ENCODE data around the gene MYEOV. TPM values are rescaled to one million over a fixed set of nuclear protein-coding genes. Genes with fewer than 3 reads are reported as not detected.

The MYEOV gene
- total RNA-seq, 1 experiment from 2014 or later: 0.52 TPM

- Mint-ChIP-seq H3K36me3 (ENCODE audit: insufficient read depth, unreplicated experiment) (no peaks in the 10 kb centered on the region), H3K9me3 (ENCODE audit: unreplicated experiment) (peaks cover 21% of the 10 kb centered on the region), H3K27me3 (ENCODE audit: insufficient read depth, unreplicated experiment) (no peaks in the 10 kb centered on the region), H3K27ac (ENCODE audit: unreplicated experiment) (no peak overlapping the region), H3K4me3 (ENCODE audit: unreplicated experiment) (no peak overlapping the region), H3K4me1 (ENCODE audit: low read depth, unreplicated experiment) (no peaks in the 10 kb centered on the region)
- Histone ChIP-seq H3K27me3 (replicated peaks; ENCODE audit: control insufficient read depth, insufficient read depth, low read length) (no peaks in the 10 kb centered on the region), H3K36me3 (ENCODE audit: control insufficient read depth, insufficient read depth, low read length) (no peaks in the 10 kb centered on the region), H3K4me1 (0 out of 2 replicates have a peak, but pooled peaks cover 4% of the 10 kb centered on the region), H3K9me3 (peaks cover 11% of the 10 kb centered on the region), H3K4me3 (ENCODE audit: low read depth, low read length) (no peak overlapping the region)
- BruUV-seq (replicated peaks): no TSS peak
- no peak for DNase-seq
- no peak for TF ChIP-seq CTCF (IDR thresholded peaks at IDR 0.05; ENCODE audit: insufficient read depth in 1 of 2, low read depth in 1 of 2, low read length in 1 of 2, severe bottlenecking in 1 of 2, unreplicated experiment in 1 of 2)
- intact Hi-C loops (cut with micrococcal nuclease; ENCODE audit: unreplicated experiment): no loop called here
- ChIA-PET CTCF (no interaction called here), POLR2A (no interaction called here)
Observed at GRCh38 chr11:69261116-69261515, 32.8 kb upstream of the MYEOV start.

- Histone ChIP-seq H3K4me3 (ENCODE audit: low read depth, low read length) (no peak overlapping the region), H3K36me3 (ENCODE audit: control insufficient read depth, insufficient read depth, low read length) (no peaks in the 10 kb centered on the region), H3K4me1 (0 out of 2 replicates have a peak, but pooled peaks cover 4% of the 10 kb centered on the region), H3K9me3 (peaks cover 11% of the 10 kb centered on the region), H3K27me3 (replicated peaks; ENCODE audit: control insufficient read depth, insufficient read depth, low read length) (no peaks in the 10 kb centered on the region)
- Mint-ChIP-seq H3K4me3 (ENCODE audit: unreplicated experiment) (no peak overlapping the region), H3K27me3 (ENCODE audit: insufficient read depth, unreplicated experiment) (no peaks in the 10 kb centered on the region), H3K36me3 (ENCODE audit: insufficient read depth, unreplicated experiment) (no peaks in the 10 kb centered on the region), H3K9me3 (ENCODE audit: unreplicated experiment) (peaks cover 14% of the 10 kb centered on the region), H3K4me1 (ENCODE audit: low read depth, unreplicated experiment) (no peaks in the 10 kb centered on the region), H3K27ac (ENCODE audit: unreplicated experiment) (no peak overlapping the region)
- no peak for TF ChIP-seq CTCF (IDR thresholded peaks at IDR 0.05; ENCODE audit: insufficient read depth in 1 of 2, low read depth in 1 of 2, low read length in 1 of 2, severe bottlenecking in 1 of 2, unreplicated experiment in 1 of 2)
- intact Hi-C loops (cut with micrococcal nuclease; ENCODE audit: unreplicated experiment): no loop called here
- DNase-seq: no peak
- CTCF ChIA-PET: no interaction called here
- POLR2A ChIA-PET: no interaction called here
- BruUV-seq (replicated peaks): no TSS peak
Observed at GRCh38 chr11:69262918-69263735, 30.8 kb upstream of the MYEOV start.

- intact Hi-C loops (cut with micrococcal nuclease; ENCODE audit: unreplicated experiment): no loop called here
- Histone ChIP-seq H3K4me3 (ENCODE audit: low read depth, low read length) (no peak overlapping the region), H3K27me3 (replicated peaks; ENCODE audit: control insufficient read depth, insufficient read depth, low read length) (no peaks in the 10 kb centered on the region), H3K36me3 (ENCODE audit: control insufficient read depth, insufficient read depth, low read length) (no peaks in the 10 kb centered on the region), H3K4me1 (0 out of 2 replicates have a peak, but pooled peaks cover 4% of the 10 kb centered on the region), H3K9me3 (peaks cover 11% of the 10 kb centered on the region)
- Mint-ChIP-seq H3K9me3 (ENCODE audit: unreplicated experiment) (peaks cover 14% of the 10 kb centered on the region), H3K4me1 (ENCODE audit: low read depth, unreplicated experiment) (no peaks in the 10 kb centered on the region), H3K4me3 (ENCODE audit: unreplicated experiment) (no peak overlapping the region), H3K27me3 (ENCODE audit: insufficient read depth, unreplicated experiment) (no peaks in the 10 kb centered on the region), H3K27ac (ENCODE audit: unreplicated experiment) (no peak overlapping the region), H3K36me3 (ENCODE audit: insufficient read depth, unreplicated experiment) (no peaks in the 10 kb centered on the region)
- no TSS peak for BruUV-seq (replicated peaks)
- POLR2A ChIA-PET: no interaction called here
- DNase-seq: no peak
- TF ChIP-seq CTCF (IDR thresholded peaks at IDR 0.05; ENCODE audit: insufficient read depth in 1 of 2, low read depth in 1 of 2, low read length in 1 of 2, severe bottlenecking in 1 of 2, unreplicated experiment in 1 of 2): no peak
- CTCF ChIA-PET: no interaction called here
Observed at GRCh38 chr11:69263736-69264052, 30.3 kb upstream of the MYEOV start.

Data from Caco-2 (cell line).